Thyroid gland (tissue), 4 donors: Measurements from ENCODE around the gene LGALSL.

ENCODE experiments used
- POLR2A ChIP-seq, 2 donors: fragments of 450-650 bp; IDR thresholded peaks; one replicate each; pipeline ENCODE4 v1.6.1; 2017; ENCODE audit warnings: antibody characterized with exemption in 2 of 2, mild to moderate bottlenecking in 2 of 2, moderate library complexity in 1 of 2
- TF ChIP-seq, protein P1 (sequence below), 6 experiments: fragments of 200-600 bp in 3 of 6; fragments of 450-650 bp in 3 of 6; sonication (generic) in 3 of 6; IDR thresholded peaks; one replicate each; pipeline ENCODE4 v1.5.1; 2016 to 2019; ENCODE audit warnings: antibody characterized with exemption in 6 of 6, mild to moderate bottlenecking in 2 of 6, inconsistent platforms in 1 of 6, moderate library complexity in 1 of 6

DNA sequence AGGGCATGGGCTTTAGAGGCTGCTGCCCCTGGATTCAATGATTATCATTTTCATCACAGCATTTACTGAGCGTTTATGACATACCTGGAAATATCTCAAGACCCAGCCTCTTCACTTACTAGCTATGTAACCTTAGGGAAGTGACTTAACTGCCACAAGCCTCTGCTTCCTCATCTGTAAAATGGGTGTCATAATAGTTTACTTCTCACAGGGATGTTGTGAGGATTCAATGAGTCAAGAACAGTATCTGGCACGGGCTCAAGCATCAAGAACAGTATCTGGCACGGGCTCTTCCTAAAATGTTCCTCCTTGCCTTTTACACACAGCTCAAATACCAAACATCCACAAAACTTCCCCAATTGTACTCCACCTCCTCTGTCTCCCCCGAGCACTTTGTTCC is 31.4 kb downstream of the LGALSL start:
- TF ChIP-seq, protein P1, sequence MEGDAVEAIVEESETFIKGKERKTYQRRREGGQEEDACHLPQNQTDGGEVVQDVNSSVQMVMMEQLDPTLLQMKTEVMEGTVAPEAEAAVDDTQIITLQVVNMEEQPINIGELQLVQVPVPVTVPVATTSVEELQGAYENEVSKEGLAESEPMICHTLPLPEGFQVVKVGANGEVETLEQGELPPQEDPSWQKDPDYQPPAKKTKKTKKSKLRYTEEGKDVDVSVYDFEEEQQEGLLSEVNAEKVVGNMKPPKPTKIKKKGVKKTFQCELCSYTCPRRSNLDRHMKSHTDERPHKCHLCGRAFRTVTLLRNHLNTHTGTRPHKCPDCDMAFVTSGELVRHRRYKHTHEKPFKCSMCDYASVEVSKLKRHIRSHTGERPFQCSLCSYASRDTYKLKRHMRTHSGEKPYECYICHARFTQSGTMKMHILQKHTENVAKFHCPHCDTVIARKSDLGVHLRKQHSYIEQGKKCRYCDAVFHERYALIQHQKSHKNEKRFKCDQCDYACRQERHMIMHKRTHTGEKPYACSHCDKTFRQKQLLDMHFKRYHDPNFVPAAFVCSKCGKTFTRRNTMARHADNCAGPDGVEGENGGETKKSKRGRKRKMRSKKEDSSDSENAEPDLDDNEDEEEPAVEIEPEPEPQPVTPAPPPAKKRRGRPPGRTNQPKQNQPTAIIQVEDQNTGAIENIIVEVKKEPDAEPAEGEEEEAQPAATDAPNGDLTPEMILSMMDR (IDR thresholded peaks at IDR 0.05), result no peak
- TF ChIP-seq POLR2A (IDR thresholded peaks at IDR 0.05), result no peak
